HG03135 (cell line): Measurements from ENCODE around the gene JPH3.
"Not testable (repeated sequence)": the region's sequence is repeated elsewhere in the genome, so short reads cannot be mapped to it uniquely, and the experiment has no call there.

Experiments used
- ATAC-seq: cut with Tn5 transposase; IDR thresholded peaks from one replicate; pipeline ENCODE4 v1.9.1; 2021; ENCODE audit warnings: mild to moderate bottlenecking, moderate library complexity; ENCODE audit not compliant: unreplicated experiment

The JPH3 gene

DNA sequence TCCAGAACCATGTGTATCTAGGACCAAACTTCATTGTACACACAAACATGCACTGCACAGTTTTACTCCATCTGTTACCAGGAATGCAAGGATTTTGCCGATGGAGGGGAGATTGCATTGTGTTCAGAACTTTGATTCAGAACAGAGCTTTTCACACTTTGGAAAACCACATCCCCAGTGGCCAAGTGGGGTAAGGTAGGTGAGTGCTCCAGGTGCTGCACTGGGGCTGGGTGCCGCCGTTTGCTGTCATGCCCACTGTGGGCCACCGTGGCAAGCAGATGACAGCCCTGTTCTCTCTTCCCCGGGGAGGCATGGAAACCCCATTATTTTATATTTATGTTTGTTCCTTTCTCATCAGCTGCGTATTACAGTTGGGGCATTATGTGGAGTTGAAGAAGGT, 29.3 kb upstream of the JPH3 start:
- no peak for ATAC-seq

GRCh38 chr16:87575027-87575804, 27.1 kb upstream of the JPH3 start:
- no peak for ATAC-seq

GRCh38 chr16:87576171-87576570, 26.1 kb upstream of the JPH3 start:
- ATAC-seq, result no peak

GRCh38 chr16:87578142-87578930, 24.0 kb upstream of the JPH3 start:
- not testable (repeated sequence) for ATAC-seq

- ATAC-seq, result no peak
Observed at GRCh38 chr16:87579691-87580090, 22.6 kb upstream of the JPH3 start.

GRCh38 chr16:87580855-87581261, 21.4 kb upstream of the JPH3 start:
- no peak for ATAC-seq

- no peak for ATAC-seq
Observed at GRCh38 chr16:87581857-87582215, 20.5 kb upstream of the JPH3 start.

DNA sequence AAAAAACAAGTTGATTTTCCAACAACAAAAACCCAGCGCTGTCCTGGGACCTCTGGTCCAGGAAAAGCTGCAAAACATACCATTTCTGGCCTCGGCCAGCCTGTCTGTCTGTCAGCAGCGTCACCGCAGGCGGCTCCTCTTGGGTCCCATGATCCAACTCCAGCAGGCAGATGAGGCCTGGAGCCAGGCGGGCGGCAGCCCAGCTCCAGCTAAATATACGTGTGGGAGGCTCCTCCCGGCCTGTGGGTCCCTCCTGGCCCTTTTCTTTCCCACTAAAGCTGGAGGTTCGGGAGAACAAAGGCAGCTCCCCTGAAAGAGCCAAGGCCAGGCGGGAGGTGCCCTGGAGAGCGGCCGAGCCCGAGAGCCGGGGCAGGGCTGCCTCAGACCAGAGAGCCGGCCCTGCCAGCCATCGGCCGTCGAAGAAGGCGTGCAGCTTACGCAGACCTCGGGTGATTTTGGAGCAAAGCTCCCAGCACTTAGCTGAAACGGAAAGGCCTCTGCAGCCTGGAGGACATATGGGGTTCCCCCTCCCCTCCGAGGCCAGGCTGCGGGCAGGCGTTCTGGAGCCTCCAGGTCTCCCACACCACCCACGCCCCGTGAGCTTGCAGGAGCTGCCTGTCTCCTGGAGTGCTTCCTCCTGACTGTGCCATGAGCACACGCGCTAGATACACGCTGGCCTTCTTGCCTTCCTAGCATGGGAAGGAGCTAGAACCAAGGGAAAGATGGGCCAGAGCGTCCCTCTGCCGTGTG, 19.9 kb upstream of the JPH3 start:
- ATAC-seq, result no peak

DNA sequence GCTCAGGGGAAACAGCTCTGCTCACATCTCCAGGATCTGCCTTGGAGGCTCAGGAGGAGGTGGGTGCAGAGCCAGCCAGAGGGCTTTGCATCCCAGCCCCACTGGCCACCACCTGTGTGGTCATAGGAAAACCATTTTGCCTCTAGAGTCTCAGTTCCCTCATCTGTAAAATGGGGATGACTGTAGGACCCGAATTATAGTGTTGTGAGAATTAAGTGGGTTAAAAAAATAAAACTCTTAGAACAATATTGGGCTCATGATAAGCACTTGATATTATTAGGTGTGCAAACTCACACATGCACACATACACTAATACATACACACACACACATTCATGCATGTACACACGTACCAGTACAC, 19.4 kb upstream of the JPH3 start:
- no peak for ATAC-seq

GRCh38 chr16:87583453-87584131, 18.7 kb upstream of the JPH3 start:
- no peak for ATAC-seq

DNA sequence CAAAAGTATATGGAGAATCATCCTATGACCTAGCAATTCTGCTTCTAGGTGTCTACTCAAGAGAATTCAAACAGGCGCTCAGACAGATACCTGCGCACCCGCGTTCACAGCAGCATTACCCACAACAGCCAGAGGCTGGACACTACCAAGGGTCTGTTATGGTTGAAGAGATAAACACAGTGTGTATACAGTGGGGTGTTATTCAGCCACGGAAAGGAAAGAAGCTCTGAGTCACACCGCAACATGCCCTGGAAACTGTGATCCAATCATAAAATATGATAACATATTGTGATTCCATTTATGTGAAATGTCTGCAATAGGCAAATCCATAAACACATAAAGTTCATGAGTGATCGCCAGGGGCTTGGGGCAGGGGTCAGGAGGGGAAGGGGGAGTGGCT, 18.0 kb upstream of the JPH3 start:
- ATAC-seq, result no peak

DNA sequence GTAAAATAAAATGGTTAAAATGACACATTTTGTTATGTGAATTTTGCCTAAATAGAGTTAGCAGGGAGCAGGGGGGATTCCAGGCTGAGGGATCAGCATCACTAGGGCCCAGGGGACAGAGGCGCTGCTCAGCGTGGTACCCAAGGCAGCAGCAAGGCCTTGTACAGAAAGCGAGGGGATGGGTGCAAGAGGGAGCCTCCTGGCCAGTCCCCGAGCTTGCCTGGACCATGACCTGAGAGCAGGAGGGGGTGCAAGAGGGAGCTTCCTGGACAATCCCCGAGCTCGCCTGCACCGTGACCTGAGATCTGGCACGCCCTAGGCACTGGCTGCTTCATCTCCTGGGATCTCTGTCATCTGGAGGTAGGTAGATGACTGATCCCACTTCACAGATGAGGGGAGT, 17.3 kb upstream of the JPH3 start:
- no peak for ATAC-seq

GRCh38 chr16:87585442-87586200, 16.7 kb upstream of the JPH3 start:
- no peak for ATAC-seq

GRCh38 chr16:87586201-87586782, 16.0 kb upstream of the JPH3 start:
- no peak for ATAC-seq

- ATAC-seq, result no peak
Observed at GRCh38 chr16:87587636-87588035, 14.7 kb upstream of the JPH3 start.

GRCh38 chr16:87592018-87592712, 10.1 kb upstream of the JPH3 start:
- ATAC-seq, result no peak

DNA sequence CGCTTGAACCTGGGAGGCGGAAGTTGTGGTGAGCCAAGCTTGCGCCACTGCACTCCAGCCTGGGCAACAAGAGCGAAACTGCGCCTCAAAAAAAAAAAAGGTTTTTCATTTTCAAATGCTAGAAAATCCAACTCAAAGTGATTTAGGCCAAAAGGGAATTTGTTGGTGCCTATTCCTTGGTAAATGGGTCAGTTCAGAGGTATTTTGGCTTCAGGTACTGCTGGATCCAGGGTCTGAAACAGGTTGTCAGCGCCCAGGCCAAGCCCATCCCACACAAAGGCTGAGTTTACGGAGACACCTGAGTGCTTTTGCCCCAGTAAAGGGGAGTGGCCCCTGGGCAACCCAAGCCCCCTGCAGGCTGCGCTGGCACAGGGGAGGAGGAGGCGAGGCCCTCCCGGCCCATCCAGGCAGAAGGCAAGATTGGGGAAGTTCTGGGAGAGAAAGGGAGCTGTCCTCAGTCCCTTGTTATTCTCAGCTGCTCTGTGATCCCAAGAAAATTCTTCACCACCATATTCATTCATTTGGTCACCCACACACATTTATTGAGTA, 8.5 kb upstream of the JPH3 start:
- no peak for ATAC-seq

GRCh38 chr16:87595712-87596111, 6.6 kb upstream of the JPH3 start:
- no peak for ATAC-seq

DNA sequence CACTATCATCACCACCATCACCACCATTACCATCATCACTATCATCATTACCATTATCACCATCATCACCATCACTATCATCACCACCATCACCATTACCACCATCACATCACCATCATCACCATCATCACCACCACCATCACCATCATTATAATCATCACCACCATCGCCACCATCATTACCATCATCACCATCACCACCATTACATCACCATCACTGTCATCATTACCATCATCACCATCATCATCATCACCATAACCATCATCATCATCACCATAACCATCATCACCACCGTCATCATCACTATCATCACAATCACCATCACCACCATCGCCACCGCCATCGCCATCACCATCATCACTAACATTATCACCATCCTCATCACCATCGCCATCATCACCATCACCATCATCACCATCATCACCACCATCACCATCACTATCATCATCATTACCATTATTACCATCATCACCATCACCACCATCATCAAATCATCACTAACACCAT, 4.9 kb upstream of the JPH3 start:
- no peak for ATAC-seq
